GM12865 (cell line): ENCODE results near the gene DNAH17.

Experiments used
- DNase-seq: peaks from one replicate; pipeline ENCODE4 v3.0.0; 2010; ENCODE audit warnings: low read depth
- H3K4me3 ChIP-seq: 2 replicates; pipeline ENCODE4 v1.5.1; 2011; ENCODE audit warnings: mild to moderate bottlenecking, low read depth, low read length, control low read depth
- CTCF ChIP-seq: IDR thresholded peaks from 2 replicates; pipeline ENCODE4 v1.5.1; 2011; ENCODE audit warnings: low read length, control low read depth, low read depth, inconsistent platforms; ENCODE audit not compliant: insufficient read depth; ENCODE audit errors: missing control alignments

The DNAH17 gene

GRCh38 chr17:78376161-78376560 is 201.0 kb downstream of the DNAH17 start:
- H3K4me3 ChIP-seq, result no peak overlapping the region
- no peak for TF ChIP-seq CTCF
- DNase-seq, result no peak

- no peak for TF ChIP-seq CTCF
- no peak for DNase-seq
- H3K4me3 ChIP-seq, result no peak overlapping the region
These were observed 201.6 kb downstream of the DNAH17 start for GRCh38 chr17:78375401-78376151.

GRCh38 chr17:78374631-78375274 is 202.4 kb downstream of the DNAH17 start:
- no peak overlapping the region for H3K4me3 ChIP-seq
- DNase-seq, result no peak
- no peak for TF ChIP-seq CTCF

GRCh38 chr17:78374189-78374588 is 203.0 kb downstream of the DNAH17 start:
- TF ChIP-seq CTCF, result no peak
- DNase-seq, result no peak
- no peak overlapping the region for H3K4me3 ChIP-seq
